ENCODE data around the gene ECE1. TPM values are rescaled to one million over a fixed set of nuclear protein-coding genes. Genes with fewer than 3 reads are reported as not detected.

ECE1 gene
- total and polyA plus RNA-seq, 4 donors: 12.1 to 155 (median 123) TPM

DNA sequence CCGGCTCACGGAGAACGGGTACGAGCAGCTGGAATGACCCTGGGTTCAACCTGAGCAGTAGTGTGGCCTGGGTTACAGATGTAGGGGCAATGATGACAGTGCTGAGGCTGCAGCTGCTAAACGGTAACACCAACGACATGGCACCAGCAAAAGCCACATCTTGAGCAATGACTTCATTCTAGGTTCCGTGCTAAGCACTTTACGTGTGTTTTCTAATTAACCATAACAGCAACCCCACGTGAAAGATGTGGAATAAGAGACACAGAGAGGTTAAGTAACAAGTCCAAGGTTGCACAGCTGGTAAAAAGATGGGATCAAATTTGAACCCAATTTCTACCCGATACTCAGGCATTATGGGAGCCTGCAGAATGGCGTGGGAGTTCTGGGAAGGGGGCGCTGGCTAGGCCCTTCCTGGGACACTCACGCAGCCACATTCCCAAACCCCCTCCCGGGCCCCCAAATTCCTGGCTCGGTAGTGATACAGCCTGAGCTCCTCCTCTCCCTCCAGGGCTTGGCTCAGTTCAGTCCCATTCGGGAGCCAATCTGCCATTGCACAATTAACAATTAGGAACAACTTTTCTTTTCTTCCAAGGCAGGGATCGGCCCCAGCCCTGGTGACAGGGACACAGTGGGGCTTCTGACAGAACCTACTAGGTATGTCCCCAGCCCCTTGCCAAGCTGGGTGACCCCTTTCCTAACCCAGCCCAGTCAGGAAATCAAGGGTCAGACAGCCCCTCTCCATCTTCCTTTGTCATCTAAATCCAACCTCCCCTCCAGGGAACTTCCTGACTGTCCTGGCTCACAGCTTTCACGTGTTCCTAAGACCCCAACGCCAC is 23.8 kb upstream of the ECE1 start:
- 49 to 59% methylated on average over 19 of the region's 19 CpGs for whole genome bisulfite sequencing, 2 donors
- DNase-seq (no peak), ATAC-seq (ENCODE audit: low FRiP score) (peak; percentile 3)
- no peak overlapping the region for H3K4me3 ChIP-seq (ENCODE audit: low read length in 2 of 2)
- no peaks in the 10 kb centered on the region for H3K27me3 ChIP-seq (ENCODE audit: control insufficient read depth in 1 of 2, insufficient read depth in 2 of 2, low read length in 1 of 2)
- no peaks in the 10 kb centered on the region for H3K36me3 ChIP-seq (ENCODE audit: control insufficient read depth in 1 of 2, insufficient read depth in 2 of 2, low read length in 1 of 2)
- intact Hi-C loops (cut with DNase I): no loop called here
- H3K4me1 ChIP-seq (ENCODE audit: control insufficient read depth in 1 of 2, insufficient read depth in 2 of 2, low read length in 2 of 2): no peaks in the 10 kb centered on the region
- no peaks in the 10 kb centered on the region for H3K9me3 ChIP-seq (ENCODE audit: control insufficient read depth, low read length)
- H3K27ac ChIP-seq (ENCODE audit: low read depth in 1 of 2, low read length in 2 of 2): peak overlapping the region; percentile 6 to 43

DNA sequence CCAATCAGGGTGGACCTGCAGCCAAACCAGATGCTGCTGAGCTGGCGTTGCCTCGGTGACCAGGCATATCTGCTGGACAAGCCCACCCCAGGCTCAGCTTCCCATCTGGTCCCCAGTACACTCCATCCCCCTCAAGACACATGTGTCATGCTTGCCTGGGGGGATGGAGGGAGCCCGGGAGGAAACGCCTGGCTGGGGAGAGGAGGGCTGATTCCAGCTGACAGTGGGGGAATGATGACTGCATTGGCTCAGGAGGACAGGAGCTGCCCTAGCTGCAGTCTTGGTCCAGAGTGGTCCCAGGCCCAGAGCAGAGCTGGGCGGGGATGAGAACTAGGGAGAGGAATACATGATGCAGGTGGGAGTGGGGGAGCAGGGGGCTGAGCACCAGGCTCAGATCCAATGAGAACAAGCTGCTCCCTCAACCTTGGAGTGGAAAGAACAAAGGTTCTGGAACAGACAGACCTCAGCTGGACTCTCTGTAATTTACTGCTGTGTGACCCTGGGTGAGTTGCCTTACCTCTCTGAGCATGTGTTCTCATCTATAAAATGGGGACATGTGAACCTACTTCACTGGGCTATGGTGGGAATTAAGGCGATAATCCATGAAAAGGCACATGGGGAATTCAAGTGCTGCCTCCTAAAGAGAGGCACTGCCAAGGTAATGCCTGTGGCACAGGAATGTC is 23.1 kb upstream of the ECE1 start:
- H3K4me1 ChIP-seq (ENCODE audit: control insufficient read depth in 1 of 2, insufficient read depth in 2 of 2, low read length in 2 of 2): no peaks in the 10 kb centered on the region

DNA sequence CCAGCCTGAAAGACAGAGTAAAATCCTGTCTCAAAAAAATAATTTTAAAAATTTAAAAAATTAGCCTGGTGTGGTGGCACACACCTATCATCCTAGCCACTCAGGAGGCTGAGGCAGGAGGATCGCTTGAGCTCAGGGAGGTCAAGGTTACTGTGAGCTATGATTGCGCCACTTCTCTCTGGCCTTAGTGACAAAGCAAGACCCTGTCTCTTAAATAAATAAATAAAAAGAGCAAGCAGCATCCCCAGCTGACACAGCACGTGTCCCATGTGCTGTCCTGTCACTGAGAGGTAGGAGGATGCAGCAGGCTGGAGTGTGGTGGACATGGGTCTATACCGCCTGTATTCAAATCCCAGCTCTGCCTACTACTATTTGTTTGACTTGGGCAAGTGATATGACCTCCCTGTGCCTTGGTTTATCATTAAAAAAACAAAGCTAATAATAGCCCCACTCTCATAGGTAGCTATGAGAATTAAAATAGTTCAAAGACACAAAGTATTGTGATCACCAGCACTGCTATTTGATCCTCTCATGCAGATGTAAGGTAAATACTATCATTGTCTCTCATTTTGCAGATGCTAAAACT is 22.2 kb upstream of the ECE1 start:
- Histone ChIP-seq H3K27me3 (ENCODE audit: control insufficient read depth in 1 of 2, insufficient read depth in 2 of 2, low read length in 1 of 2) (no peaks in the 10 kb centered on the region), H3K4me3 (ENCODE audit: low read length in 2 of 2) (no peak overlapping the region), H3K36me3 (ENCODE audit: control insufficient read depth in 1 of 2, insufficient read depth in 2 of 2, low read length in 1 of 2) (no peaks in the 10 kb centered on the region), H3K9me3 (ENCODE audit: control insufficient read depth, low read length) (no peaks in the 10 kb centered on the region), H3K27ac (ENCODE audit: low read depth in 1 of 2, low read length in 2 of 2) (peak overlapping the region in 1 of 2 donors; percentile 25), H3K4me1 (ENCODE audit: control insufficient read depth in 1 of 2, insufficient read depth in 2 of 2, low read length in 2 of 2) (no peaks in the 10 kb centered on the region)
- intact Hi-C loops (cut with DNase I): no loop called here
- ATAC-seq (ENCODE audit: low FRiP score): no peak
- DNase-seq: no peak
- WGBS, 2 donors: 57 to 58% methylated on average over 4 of the region's 4 CpGs

More for the DNA sequence above, 23.1 kb upstream of the ECE1 start:
- ATAC-seq (ENCODE audit: low FRiP score) (no peak), DNase-seq (no peak)
- H3K27ac ChIP-seq (ENCODE audit: low read depth in 1 of 2, low read length in 2 of 2): no peak overlapping the region
- intact Hi-C loops (cut with DNase I): no loop called here
- no peaks in the 10 kb centered on the region for H3K36me3 ChIP-seq (ENCODE audit: control insufficient read depth in 1 of 2, insufficient read depth in 2 of 2, low read length in 1 of 2)
- no peaks in the 10 kb centered on the region for H3K9me3 ChIP-seq (ENCODE audit: control insufficient read depth, low read length)
- 37 to 44% methylated on average over 6 of the region's 6 CpGs for WGBS, 2 donors
- no peaks in the 10 kb centered on the region for H3K27me3 ChIP-seq (ENCODE audit: control insufficient read depth in 1 of 2, insufficient read depth in 2 of 2, low read length in 1 of 2)
- no peak overlapping the region for H3K4me3 ChIP-seq (ENCODE audit: low read length in 2 of 2)

DNA sequence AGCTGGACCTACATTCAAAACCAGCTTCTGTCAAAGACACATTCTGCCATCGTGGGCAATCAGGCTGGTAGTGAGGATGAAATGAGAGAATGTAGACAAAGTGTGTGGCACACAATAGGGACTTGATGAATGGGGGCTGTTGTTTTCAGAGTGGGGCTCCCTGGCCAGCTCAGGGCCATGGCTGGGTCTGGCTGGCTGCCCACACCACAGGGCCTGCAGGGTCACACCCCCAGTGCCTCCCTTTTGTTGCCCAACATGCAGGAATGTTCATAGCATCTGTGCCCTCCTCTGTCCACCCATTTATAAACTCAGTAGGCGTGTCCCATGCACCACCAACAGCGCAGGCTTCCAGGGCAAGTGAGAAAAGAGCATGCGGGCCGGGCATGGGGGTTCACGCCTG is 20.8 kb upstream of the ECE1 start:
- 92 to 97% methylated on average over 6 of the region's 6 CpGs for WGBS, 2 donors
- no peaks in the 10 kb centered on the region for H3K36me3 ChIP-seq (ENCODE audit: control insufficient read depth in 1 of 2, insufficient read depth in 2 of 2, low read length in 1 of 2)

DNA sequence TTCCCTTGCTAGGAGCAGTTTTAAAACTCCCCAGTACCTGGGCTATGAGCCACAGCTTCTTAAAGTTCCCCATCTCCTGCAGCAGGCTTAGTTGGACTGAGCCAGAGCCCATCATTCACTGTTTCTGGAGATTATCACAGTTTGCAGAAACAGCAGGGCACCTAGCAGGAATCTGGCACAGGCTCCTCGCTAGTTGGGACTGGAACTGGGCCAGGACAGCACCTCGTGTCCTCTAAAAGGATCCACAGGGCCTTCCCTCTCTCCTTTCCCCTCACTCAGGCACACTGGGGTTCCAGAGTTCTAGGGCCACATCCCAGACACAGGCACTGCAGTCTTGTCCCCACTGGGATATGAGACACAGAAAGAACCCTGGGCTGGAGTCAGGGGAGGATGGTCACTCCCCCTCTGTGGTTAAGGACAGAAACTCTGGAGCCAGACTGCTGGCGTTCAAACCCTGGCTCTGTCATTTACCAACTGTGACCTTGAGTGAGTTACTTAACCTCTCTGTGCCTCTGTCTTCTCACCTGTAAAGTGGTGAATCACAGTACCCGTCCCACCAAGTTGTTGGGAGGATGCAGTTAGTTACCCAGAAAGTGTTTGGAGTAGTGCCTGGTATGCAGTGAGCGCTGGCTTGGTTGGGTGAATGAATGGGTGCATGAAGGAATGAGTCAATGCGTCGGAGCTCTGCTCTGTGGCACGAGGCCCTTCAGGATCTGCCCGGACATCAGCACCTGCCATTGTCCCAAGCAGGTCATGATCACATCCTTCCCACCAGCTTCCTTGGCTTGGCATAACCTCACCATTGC is 18.8 kb upstream of the ECE1 start:
- H3K9me3 ChIP-seq (ENCODE audit: control insufficient read depth, low read length): no peaks in the 10 kb centered on the region
- no peak for ATAC-seq (ENCODE audit: low FRiP score)

More for the DNA sequence above, 20.8 kb upstream of the ECE1 start:
- Histone ChIP-seq H3K27ac (ENCODE audit: low read depth in 1 of 2, low read length in 2 of 2) (no peak overlapping the region), H3K9me3 (ENCODE audit: control insufficient read depth, low read length) (no peaks in the 10 kb centered on the region), H3K4me3 (ENCODE audit: low read length in 2 of 2) (no peak overlapping the region), H3K4me1 (ENCODE audit: control insufficient read depth in 1 of 2, insufficient read depth in 2 of 2, low read length in 2 of 2) (no peaks in the 10 kb centered on the region), H3K27me3 (ENCODE audit: control insufficient read depth in 1 of 2, insufficient read depth in 2 of 2, low read length in 1 of 2) (no peaks in the 10 kb centered on the region)
- ATAC-seq (ENCODE audit: low FRiP score): no peak
- DNase-seq: no peak
- intact Hi-C loops (cut with DNase I): no loop called here

DNA sequence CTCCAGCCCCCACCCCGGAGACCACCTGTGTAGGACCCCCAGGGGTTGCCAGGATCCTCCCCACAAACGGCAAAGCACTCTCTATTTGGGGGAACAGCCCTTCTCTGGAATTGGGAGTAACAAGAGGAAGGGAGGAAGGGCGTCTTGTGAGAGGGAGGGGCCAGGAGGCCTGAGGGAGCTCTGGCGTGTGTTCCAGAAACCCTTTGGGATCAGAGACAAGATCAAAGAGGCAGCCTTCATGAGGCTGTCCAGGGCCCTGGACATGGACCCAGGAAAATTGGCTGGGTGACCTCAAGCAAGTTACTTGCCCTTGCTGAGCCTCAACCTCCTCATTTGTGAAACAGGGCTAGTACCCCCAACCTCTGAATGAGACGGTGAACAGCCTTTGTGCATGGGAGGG is 18.1 kb upstream of the ECE1 start:
- DNase-seq (no peak), ATAC-seq (ENCODE audit: low FRiP score) (no peak)
- Histone ChIP-seq H3K27ac (ENCODE audit: low read depth in 1 of 2, low read length in 2 of 2) (peak overlapping the region in 1 of 2 donors; percentile 26), H3K36me3 (ENCODE audit: control insufficient read depth in 1 of 2, insufficient read depth in 2 of 2, low read length in 1 of 2) (no peaks in the 10 kb centered on the region), H3K27me3 (ENCODE audit: control insufficient read depth in 1 of 2, insufficient read depth in 2 of 2, low read length in 1 of 2) (no peaks in the 10 kb centered on the region), H3K9me3 (ENCODE audit: control insufficient read depth, low read length) (no peaks in the 10 kb centered on the region), H3K4me1 (ENCODE audit: control insufficient read depth in 1 of 2, insufficient read depth in 2 of 2, low read length in 2 of 2) (no peaks in the 10 kb centered on the region), H3K4me3 (ENCODE audit: low read length in 2 of 2) (no peak overlapping the region)
- intact Hi-C loops (cut with DNase I): no loop called here
- WGBS, 2 donors: 34 to 44% methylated on average over 5 of the region's 5 CpGs

More for the DNA sequence above, 18.8 kb upstream of the ECE1 start:
- no peaks in the 10 kb centered on the region for H3K36me3 ChIP-seq (ENCODE audit: control insufficient read depth in 1 of 2, insufficient read depth in 2 of 2, low read length in 1 of 2)
- peak overlapping the region in 1 of 2 donors; percentile 26 for H3K27ac ChIP-seq (ENCODE audit: low read depth in 1 of 2, low read length in 2 of 2)
- DNase-seq: no peak
- H3K4me1 ChIP-seq (ENCODE audit: control insufficient read depth in 1 of 2, insufficient read depth in 2 of 2, low read length in 2 of 2): no peaks in the 10 kb centered on the region
- no peak overlapping the region for H3K4me3 ChIP-seq (ENCODE audit: low read length in 2 of 2)
- intact Hi-C loops (cut with DNase I): no loop called here
- no peaks in the 10 kb centered on the region for H3K27me3 ChIP-seq (ENCODE audit: control insufficient read depth in 1 of 2, insufficient read depth in 2 of 2, low read length in 1 of 2)
- WGBS, 2 donors: 13 to 17% methylated on average over 9 of the region's 9 CpGs

DNA sequence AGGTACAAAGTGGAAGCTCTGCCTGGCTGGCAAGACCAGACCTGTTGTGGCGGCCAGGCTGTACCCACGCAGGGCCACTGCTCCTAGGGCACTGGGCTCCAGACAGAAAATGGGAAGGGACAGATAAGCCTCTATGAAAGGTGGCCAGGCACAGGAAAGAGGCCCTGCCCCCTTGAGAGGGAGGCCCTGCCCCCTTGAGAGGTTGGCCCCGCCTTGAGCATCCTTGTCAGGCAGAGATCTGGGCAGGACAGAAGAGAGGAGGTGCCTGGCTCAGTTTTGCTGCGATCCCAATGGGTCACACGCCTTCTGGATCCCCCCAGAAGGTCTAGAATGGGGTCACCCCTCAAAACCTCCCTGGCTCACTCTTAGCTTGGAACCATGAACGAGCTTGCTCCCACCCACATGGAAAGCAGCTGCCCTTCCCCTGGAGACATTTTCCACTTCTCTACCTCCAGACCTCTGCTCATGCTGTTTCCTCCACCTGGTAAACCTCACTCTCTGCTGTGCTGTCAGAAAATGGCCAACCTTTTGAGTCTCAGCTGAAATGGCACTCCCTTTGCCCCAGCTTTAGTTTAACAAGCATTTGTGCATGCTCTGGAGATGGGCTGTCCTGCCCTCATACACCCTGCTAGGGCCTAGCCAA is 17.5 kb upstream of the ECE1 start:
- H3K4me1 ChIP-seq (ENCODE audit: control insufficient read depth in 1 of 2, insufficient read depth in 2 of 2, low read length in 2 of 2): no peaks in the 10 kb centered on the region
- DNase-seq (no peak), ATAC-seq (ENCODE audit: low FRiP score) (no peak)
- no peak overlapping the region for H3K27ac ChIP-seq (ENCODE audit: low read depth in 1 of 2, low read length in 2 of 2)
- no peaks in the 10 kb centered on the region for H3K27me3 ChIP-seq (ENCODE audit: control insufficient read depth in 1 of 2, insufficient read depth in 2 of 2, low read length in 1 of 2)
- intact Hi-C loops (cut with DNase I): no loop called here
- no peak overlapping the region for H3K4me3 ChIP-seq (ENCODE audit: low read length in 2 of 2)
- H3K9me3 ChIP-seq (ENCODE audit: control insufficient read depth, low read length): no peaks in the 10 kb centered on the region
- 75 to 80% methylated on average over 6 of the region's 6 CpGs for WGBS, 2 donors
- H3K36me3 ChIP-seq (ENCODE audit: control insufficient read depth in 1 of 2, insufficient read depth in 2 of 2, low read length in 1 of 2): no peaks in the 10 kb centered on the region

DNA sequence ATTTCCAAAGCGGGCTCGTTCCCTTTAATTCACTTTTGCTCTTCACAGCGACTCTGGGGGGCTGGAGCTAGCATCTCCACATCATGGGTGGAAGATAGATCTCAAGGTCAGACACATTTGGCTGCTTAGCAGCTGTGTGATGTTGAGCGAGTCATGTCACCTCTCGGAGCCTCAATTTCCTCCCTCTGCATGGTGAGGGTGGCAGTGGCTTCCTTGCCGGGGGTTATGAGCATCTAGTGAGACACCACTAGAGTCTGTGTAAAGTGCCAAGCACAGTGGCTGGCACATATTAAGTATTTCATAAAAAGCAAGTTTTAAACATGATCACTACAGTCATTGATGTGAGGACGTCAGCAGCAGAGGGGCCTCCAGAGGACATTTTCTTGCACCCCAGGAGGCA is 16.9 kb upstream of the ECE1 start:
- 76 to 86% methylated on average over 7 of the region's 7 CpGs for WGBS, 2 donors
- no peak for DNase-seq
- no peaks in the 10 kb centered on the region for H3K9me3 ChIP-seq (ENCODE audit: control insufficient read depth, low read length)
- H3K27ac ChIP-seq (ENCODE audit: low read depth in 1 of 2, low read length in 2 of 2): no peak overlapping the region
- no peak overlapping the region for H3K4me3 ChIP-seq (ENCODE audit: low read length in 2 of 2)
- no peaks in the 10 kb centered on the region for H3K36me3 ChIP-seq (ENCODE audit: control insufficient read depth in 1 of 2, insufficient read depth in 2 of 2, low read length in 1 of 2)
- ATAC-seq (ENCODE audit: low FRiP score): no peak
- intact Hi-C loops (cut with DNase I): no loop called here
- no peaks in the 10 kb centered on the region for H3K4me1 ChIP-seq (ENCODE audit: control insufficient read depth in 1 of 2, insufficient read depth in 2 of 2, low read length in 2 of 2)
- no peaks in the 10 kb centered on the region for H3K27me3 ChIP-seq (ENCODE audit: control insufficient read depth in 1 of 2, insufficient read depth in 2 of 2, low read length in 1 of 2)
